NB4 (cell line): ENCODE measurements around the gene SERP2.

Source experiments
- DNase-seq: peaks from one replicate; pipeline ENCODE4 v3.0.0; 2010; ENCODE audit warnings: low read depth
- H3K4me3 ChIP-seq: one replicate; pipeline ENCODE4 v1.5.1; 2011; ENCODE audit warnings: mild to moderate bottlenecking, low read depth, low read length, moderate library complexity
- MAX ChIP-seq: IDR thresholded peaks from 2 replicates; pipeline ENCODE4 v1.6.1; 2011; ENCODE audit warnings: low read depth, low read length
- MYC ChIP-seq: IDR thresholded peaks from 2 replicates; pipeline ENCODE4 v1.6.1; 2011; ENCODE audit warnings: low read depth, low read length
- POLR2A ChIP-seq: IDR thresholded peaks from 2 replicates; pipeline ENCODE4 v1.6.1; 2011; ENCODE audit warnings: mild to moderate bottlenecking; ENCODE audit not compliant: insufficient read length; ENCODE audit errors: extremely low read depth
- TF ChIP-seq, protein P1 (sequence below): IDR thresholded peaks from one replicate; pipeline ENCODE4 v1.5.1; 2012; ENCODE audit warnings: low read depth, low read length

The SERP2 gene

GRCh38 chr13:44398606-44399005 is 25.0 kb downstream of the SERP2 start:
- no peak for TF ChIP-seq MYC
- TF ChIP-seq, protein P1, sequence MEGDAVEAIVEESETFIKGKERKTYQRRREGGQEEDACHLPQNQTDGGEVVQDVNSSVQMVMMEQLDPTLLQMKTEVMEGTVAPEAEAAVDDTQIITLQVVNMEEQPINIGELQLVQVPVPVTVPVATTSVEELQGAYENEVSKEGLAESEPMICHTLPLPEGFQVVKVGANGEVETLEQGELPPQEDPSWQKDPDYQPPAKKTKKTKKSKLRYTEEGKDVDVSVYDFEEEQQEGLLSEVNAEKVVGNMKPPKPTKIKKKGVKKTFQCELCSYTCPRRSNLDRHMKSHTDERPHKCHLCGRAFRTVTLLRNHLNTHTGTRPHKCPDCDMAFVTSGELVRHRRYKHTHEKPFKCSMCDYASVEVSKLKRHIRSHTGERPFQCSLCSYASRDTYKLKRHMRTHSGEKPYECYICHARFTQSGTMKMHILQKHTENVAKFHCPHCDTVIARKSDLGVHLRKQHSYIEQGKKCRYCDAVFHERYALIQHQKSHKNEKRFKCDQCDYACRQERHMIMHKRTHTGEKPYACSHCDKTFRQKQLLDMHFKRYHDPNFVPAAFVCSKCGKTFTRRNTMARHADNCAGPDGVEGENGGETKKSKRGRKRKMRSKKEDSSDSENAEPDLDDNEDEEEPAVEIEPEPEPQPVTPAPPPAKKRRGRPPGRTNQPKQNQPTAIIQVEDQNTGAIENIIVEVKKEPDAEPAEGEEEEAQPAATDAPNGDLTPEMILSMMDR = no peak
- no peak for TF ChIP-seq POLR2A
- no peak for TF ChIP-seq MAX
- no peak for DNase-seq
- H3K4me3 ChIP-seq = no peak overlapping the region

DNA sequence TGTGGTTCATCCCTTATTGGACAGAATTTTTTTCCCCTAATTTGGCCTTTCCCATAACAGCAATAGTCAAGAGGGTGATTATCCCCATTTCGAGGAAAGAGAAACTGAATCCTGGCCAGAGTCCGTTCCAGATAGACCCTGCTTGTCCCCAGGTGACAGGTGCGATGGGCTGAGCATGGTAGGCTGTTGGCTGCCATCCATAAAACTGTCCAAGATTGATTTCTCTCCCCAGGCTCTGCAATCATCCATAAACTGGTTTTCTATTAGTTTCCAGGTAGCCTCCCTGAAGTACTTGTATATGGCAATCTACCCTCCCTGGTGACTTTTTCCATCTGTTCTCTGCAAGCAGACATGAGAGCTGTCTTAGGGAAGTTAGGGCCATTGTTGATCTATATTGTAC is 25.4 kb downstream of the SERP2 start:
- H3K4me3 ChIP-seq = no peak overlapping the region
- DNase-seq = no peak
- TF ChIP-seq MAX (no peak), MYC (no peak), POLR2A (no peak)
- TF ChIP-seq, protein P1 = no peak

GRCh38 chr13:44400736-44401135 is 27.1 kb downstream of the SERP2 start:
- H3K4me3 ChIP-seq = no peak overlapping the region
- TF ChIP-seq MAX (no peak), POLR2A (no peak), MYC (no peak)
- TF ChIP-seq, protein P1 = no peak
- no peak for DNase-seq

GRCh38 chr13:44401577-44401976 is 28.0 kb downstream of the SERP2 start:
- no peak for DNase-seq
- TF ChIP-seq MAX = no peak
- no peak for TF ChIP-seq POLR2A
- TF ChIP-seq, protein P1 = no peak
- TF ChIP-seq MYC = no peak
- H3K4me3 ChIP-seq = no peak overlapping the region

DNA sequence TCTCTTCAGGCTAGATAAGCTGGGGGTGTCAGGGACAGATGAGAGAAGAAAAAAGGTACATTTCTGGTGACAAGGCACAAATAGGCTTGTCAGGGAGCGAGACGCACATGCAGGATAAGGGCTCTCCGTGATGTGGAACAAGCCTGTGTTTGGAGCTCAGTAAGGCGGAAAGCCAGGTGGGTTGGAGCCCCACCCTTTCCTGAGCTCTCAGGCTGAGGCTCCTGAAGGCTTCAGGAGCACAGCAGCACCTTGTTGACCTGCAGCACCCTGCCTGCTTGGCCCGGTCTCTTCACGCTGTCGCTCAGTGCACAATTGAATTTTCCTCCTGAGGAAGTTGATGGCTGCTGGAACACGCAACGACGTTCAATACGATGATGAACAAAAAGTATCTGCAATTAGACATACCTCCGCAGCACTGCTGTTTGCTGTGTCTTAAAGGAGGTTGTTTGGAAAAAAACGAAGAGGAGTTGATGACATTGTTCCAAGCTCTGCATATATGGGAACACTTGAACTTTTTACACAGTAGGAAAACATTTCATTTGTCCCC is 29.3 kb downstream of the SERP2 start:
- no peak for TF ChIP-seq MYC
- no peak for TF ChIP-seq MAX
- TF ChIP-seq, protein P1 = no peak
- no peak for TF ChIP-seq POLR2A
- DNase-seq = no peak
- H3K4me3 ChIP-seq = no peak overlapping the region

DNA sequence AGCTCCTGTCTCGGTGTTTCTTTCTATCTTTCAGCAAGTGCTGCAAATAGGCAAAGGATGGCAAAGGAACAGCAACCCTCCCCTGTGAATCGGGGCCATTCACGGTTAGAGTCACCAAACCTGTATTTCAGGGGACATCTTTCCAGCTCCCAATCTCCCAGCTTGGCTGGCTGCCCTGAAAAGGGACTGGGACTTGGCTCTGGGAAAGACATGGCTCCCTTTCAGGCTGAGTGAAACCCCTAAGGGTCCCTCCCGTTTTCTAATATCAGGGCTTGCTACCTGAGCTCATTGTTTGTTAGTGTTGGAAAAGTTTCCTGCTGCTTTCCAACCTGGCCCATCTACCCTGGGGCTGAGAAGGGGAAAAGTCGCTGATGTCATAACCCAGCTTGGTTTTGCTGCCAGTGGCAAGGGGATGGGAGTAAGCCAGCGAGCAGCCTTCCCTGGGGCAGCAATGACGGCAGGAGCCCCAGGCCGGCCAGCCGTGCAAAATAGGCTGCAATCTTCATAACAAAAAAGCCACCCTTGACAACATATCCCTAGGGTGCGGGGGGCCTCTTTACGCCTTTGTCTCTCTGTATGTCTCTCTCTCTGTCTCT is 29.9 kb downstream of the SERP2 start:
- no peak for DNase-seq
- no peak overlapping the region for H3K4me3 ChIP-seq
- no peak for TF ChIP-seq POLR2A
- TF ChIP-seq, protein P1 = no peak
- TF ChIP-seq MAX = no peak
- TF ChIP-seq MYC = no peak
